Peyer's patch (tissue), 4 donors: Measurements from ENCODE around the gene SDHAF2.
"Not testable (repeated sequence)": the region's sequence is repeated elsewhere in the genome, so short reads cannot be mapped to it uniquely, and the experiment has no call there.

ENCODE experiments used
- CTCF ChIP-seq, 6 experiments: fragments of 450-650 bp in 4 of 6; fragments of 200-600 bp in 2 of 6; sonication (generic) in 1 of 6; IDR thresholded peaks; one replicate each; pipeline ENCODE4 v1.5.1; 2017 to 2019; ENCODE audit warnings: antibody characterized with exemption in 6 of 6, mild to moderate bottlenecking in 3 of 6, moderate library complexity in 1 of 6
- POLR2A ChIP-seq, 2 donors: fragments of 450-650 bp; IDR thresholded peaks; one replicate each; pipeline ENCODE4 v1.5.1; 2017; ENCODE audit warnings: antibody characterized with exemption in 2 of 2, mild to moderate bottlenecking in 2 of 2, moderate library complexity in 2 of 2

GRCh38 chr11:61467602-61468001 is 37.7 kb downstream of the SDHAF2 start:
- not testable (repeated sequence) for TF ChIP-seq CTCF, POLR2A (IDR thresholded peaks at IDR 0.05)
